HCT116 (cell line): ENCODE measurements around the gene COA3.

ENCODE experiments used
- EZH2phosphoT487 ChIP-seq: fragments of 200-600 bp; IDR thresholded peaks from 2 replicates; pipeline ENCODE4 v1.6.1; 2018; ENCODE audit warnings: antibody characterized with exemption, borderline replicate concordance
- JUND ChIP-seq: IDR thresholded peaks from 2 replicates; pipeline ENCODE4 v1.6.1; 2012
- POLR2A ChIP-seq: IDR thresholded peaks from 2 replicates; pipeline ENCODE4 v1.7.0; 2011; ENCODE audit warnings: borderline replicate concordance; ENCODE audit not compliant: insufficient read depth, insufficient read length; ENCODE audit errors: extremely low read depth
- POLR2AphosphoS5 ChIP-seq: IDR thresholded peaks from 2 replicates; pipeline ENCODE4 v1.6.1; 2011; ENCODE audit warnings: mild to moderate bottlenecking, low read depth, low read length, moderate library complexity
- ZFX ChIP-seq: fragments of 450-650 bp; IDR thresholded peaks from 2 replicates; pipeline ENCODE4 v1.6.1; 2017
- TF ChIP-seq, protein P1 (sequence below), 3 experiments: fragments of 200-600 bp in 1 of 3; sonication (generic) in 1 of 3; IDR thresholded peaks in 2 of 3; conservative IDR thresholded peaks in 1 of 3; 2 replicates each; pipeline ENCODE4 v1.5.1; 2012 to 2017; ENCODE audit warnings: low read depth in 2 of 3, low read length in 2 of 3, antibody characterized with exemption in 1 of 3, borderline replicate concordance in 1 of 3, control low read depth in 1 of 3, mild to moderate bottlenecking in 1 of 3, mixed read lengths in 1 of 3, mixed run types in 1 of 3, moderate library complexity in 1 of 3; ENCODE audit not compliant: insufficient read depth in 1 of 3

DNA sequence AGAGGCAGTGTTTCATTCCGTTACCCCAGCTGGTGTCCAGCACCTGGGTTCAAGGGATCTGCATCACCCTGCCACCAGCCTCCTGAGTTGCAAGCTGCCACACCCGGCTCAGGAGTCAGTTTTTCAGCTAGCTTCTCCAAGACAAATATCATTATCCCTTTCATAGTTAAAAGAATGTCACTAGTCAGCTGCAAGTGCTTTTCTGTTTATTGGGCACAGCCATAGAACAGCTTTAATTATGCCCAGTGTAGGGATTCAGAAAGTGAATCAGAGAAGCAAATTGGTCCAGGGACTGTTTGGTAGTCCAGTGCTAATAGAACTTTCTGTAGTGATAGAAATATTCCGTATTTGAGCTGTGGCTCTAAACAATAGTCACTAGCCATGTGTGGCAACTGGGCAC lies 49.6 kb upstream of the COA3 start:
- TF ChIP-seq JUND (no peak), ZFX (no peak), EZH2phosphoT487 (no peak), POLR2AphosphoS5 (no peak), POLR2A (no peak)
- TF ChIP-seq, protein P1, sequence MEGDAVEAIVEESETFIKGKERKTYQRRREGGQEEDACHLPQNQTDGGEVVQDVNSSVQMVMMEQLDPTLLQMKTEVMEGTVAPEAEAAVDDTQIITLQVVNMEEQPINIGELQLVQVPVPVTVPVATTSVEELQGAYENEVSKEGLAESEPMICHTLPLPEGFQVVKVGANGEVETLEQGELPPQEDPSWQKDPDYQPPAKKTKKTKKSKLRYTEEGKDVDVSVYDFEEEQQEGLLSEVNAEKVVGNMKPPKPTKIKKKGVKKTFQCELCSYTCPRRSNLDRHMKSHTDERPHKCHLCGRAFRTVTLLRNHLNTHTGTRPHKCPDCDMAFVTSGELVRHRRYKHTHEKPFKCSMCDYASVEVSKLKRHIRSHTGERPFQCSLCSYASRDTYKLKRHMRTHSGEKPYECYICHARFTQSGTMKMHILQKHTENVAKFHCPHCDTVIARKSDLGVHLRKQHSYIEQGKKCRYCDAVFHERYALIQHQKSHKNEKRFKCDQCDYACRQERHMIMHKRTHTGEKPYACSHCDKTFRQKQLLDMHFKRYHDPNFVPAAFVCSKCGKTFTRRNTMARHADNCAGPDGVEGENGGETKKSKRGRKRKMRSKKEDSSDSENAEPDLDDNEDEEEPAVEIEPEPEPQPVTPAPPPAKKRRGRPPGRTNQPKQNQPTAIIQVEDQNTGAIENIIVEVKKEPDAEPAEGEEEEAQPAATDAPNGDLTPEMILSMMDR (IDR thresholded peaks at IDR 0.05 in 2 of 3, conservative IDR thresholded peaks at IDR 0.05 in 1 of 3; ENCODE audit: borderline replicate concordance in 1 of 3, insufficient read depth in 1 of 3, low read depth in 2 of 3, low read length in 2 of 3), result no peak
